GM06990 (cell line): Measurements from ENCODE around the gene SULT2B1.

Experiments
- DNase-seq: peaks from one replicate; pipeline ENCODE4 v3.0.0-alpha.2; 2011; ENCODE audit not compliant: insufficient read length; ENCODE audit errors: extremely low read depth
- H3K27me3 ChIP-seq: replicated peaks from 2 replicates; pipeline ENCODE4 v1.6.0; 2011; ENCODE audit warnings: low read length; ENCODE audit not compliant: control insufficient read depth, insufficient read depth
- H3K36me3 ChIP-seq: 2 replicates; pipeline ENCODE4 v1.5.1; 2011; ENCODE audit warnings: low read length; ENCODE audit not compliant: control insufficient read depth, insufficient read depth
- H3K4me3 ChIP-seq: replicated peaks from 2 replicates; pipeline ENCODE4 v1.5.1; 2011; ENCODE audit warnings: low read depth, mild to moderate bottlenecking, control low read depth, low read length
- CTCF ChIP-seq: IDR thresholded peaks from 2 replicates; pipeline ENCODE4 v1.5.1; 2011; ENCODE audit warnings: low read length, control low read depth, mild to moderate bottlenecking, inconsistent platforms; ENCODE audit not compliant: insufficient read depth, poor library complexity, severe bottlenecking

The SULT2B1 gene

GRCh38 chr19:48552406-48553322, 692 bp downstream of the SULT2B1 start:
- TF ChIP-seq CTCF: no peak
- H3K36me3 ChIP-seq: no peaks in the 10 kb centered on the region
- H3K4me3 ChIP-seq: no peak overlapping the region

GRCh38 chr19:48553676-48554384, 1.9 kb downstream of the SULT2B1 start:
- TF ChIP-seq CTCF: no peak
- no peaks in the 10 kb centered on the region; the same call in none of the 2 replicates for H3K27me3 ChIP-seq
- no peaks in the 10 kb centered on the region for H3K36me3 ChIP-seq
- DNase-seq: no peak
- no peak overlapping the region for H3K4me3 ChIP-seq

More at GRCh38 chr19:48552406-48553322, 692 bp downstream of the SULT2B1 start:
- no peak for DNase-seq
- no peaks in the 10 kb centered on the region; the same call in none of the 2 replicates for H3K27me3 ChIP-seq

DNA sequence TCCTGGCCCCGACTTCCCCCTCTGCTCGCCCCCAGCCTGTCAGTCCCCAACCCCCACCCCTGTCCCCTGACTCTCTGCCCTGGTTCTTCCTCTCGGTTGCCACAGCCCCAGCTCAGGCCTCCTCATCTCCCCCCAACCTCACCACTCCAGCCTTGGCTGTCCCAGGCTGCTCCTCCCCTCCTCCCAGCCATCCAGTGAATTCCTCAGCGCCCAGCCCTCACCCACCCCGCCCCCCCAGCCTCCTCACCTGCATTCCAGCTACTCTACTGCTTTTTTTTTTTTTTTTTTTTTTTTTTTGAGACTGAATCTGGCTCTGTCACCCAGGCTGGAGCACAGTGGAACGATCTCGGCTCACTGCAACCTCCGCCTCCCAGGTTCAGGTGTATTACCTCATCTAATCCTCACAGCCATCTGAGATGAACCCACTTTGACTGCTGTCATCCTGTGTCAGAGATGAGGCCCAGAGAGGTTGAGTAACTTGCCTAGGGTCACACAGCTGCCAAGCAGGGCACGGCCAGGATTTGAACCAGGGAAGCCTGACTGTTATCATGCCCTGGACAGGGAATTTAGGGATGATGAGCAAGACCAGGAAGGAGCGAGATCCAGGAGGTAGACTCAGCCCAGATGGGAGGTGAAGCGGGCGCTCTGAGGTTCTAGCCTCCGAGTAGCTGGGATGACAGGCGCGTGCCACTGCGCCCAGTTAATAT, 2.6 kb downstream of the SULT2B1 start:
- TF ChIP-seq CTCF: no peak
- DNase-seq: no peak
- H3K27me3 ChIP-seq: no peaks in the 10 kb centered on the region; the same call in 1 of the 2 replicates
- no peak overlapping the region for H3K4me3 ChIP-seq
- no peaks in the 10 kb centered on the region for H3K36me3 ChIP-seq

GRCh38 chr19:48556163-48556562, 4.2 kb downstream of the SULT2B1 start:
- Histone ChIP-seq H3K36me3 (no peaks in the 10 kb centered on the region), H3K4me3 (no peak overlapping the region), H3K27me3 (no peaks in the 10 kb centered on the region; the same call in 1 of the 2 replicates)
- no peak for DNase-seq
- TF ChIP-seq CTCF: no peak

- no peak for TF ChIP-seq CTCF
- no peak for DNase-seq
- no peaks in the 10 kb centered on the region for H3K36me3 ChIP-seq
- H3K4me3 ChIP-seq: no peak overlapping the region
- no peaks in the 10 kb centered on the region for H3K27me3 ChIP-seq
Observed at GRCh38 chr19:48556825-48557224, 4.9 kb downstream of the SULT2B1 start.
